K562 (cell line): ENCODE measurements around the gene PLA2R1. TPM values are rescaled to one million over a fixed set of nuclear protein-coding genes. Genes with fewer than 3 reads are reported as not detected.

Source experiments
- ATAC-seq: fragments of 200-7000 bp; cut with Tn5 transposase; 3 replicates; pipeline ENCODE4 v1.9.1; 2020; ENCODE audit warnings: moderate library complexity
- BruUV-seq: library from RNA; stranded (reverse); fragments of 400-500 nt; replicated peaks from 2 replicates; lab custom pipeline; 2021; lab: Mats Ljungman, UMichigan
- CTCF ChIA-PET: fragments of 300-600 bp; formaldehyde crosslinking; extraction: SDS; loops from one replicate; lab custom pipeline; 2021; ENCODE audit warnings: low intra/inter-chr PET ratio; lab: Yijun Ruan, JAX
- POLR2A ChIA-PET: fragments of 300-600, 350-650 bp; sonication (Branson Sonifier 250); formaldehyde crosslinking; extraction: SDS; loops from one replicate; lab custom pipeline; 2021; ENCODE audit warnings: antibody characterized with exemption, inconsistent platforms; lab: Yijun Ruan, JAX
- DNase-seq, 4 experiments: peaks; one replicate each; pipeline versions ENCODE4 v3.0.0 to v3.0.0-alpha.2; 2011 to 2018; ENCODE audit warnings: low spot score in 3 of 4, mixed read lengths in 3 of 4; ENCODE audit errors: extremely low read depth in 1 of 4
- FAIRE-seq: peaks from 2 replicates; lab custom pipeline; 2011; peaks lifted over from hg19 to GRCh38; lab: Jason Lieb, UNC
- H2AFZ ChIP-seq: 2 replicates; pipeline ENCODE4 v1.6.0; 2011; ENCODE audit warnings: low read depth, low read length, control low read depth, inconsistent platforms
- H3K27ac ChIP-seq: fragments of 200-600 bp; 3 replicates; pipeline ENCODE4 v1.8.0; 2011; ENCODE audit warnings: low read depth, mild to moderate bottlenecking, control low read depth, inconsistent platforms, low read length, moderate library complexity, mixed read lengths; ENCODE audit errors: extremely low read depth
- H3K27me3 ChIP-seq, 2 experiments: fragments of 300-600 bp in 1 of 2; 2 replicates in 1 of 2; 3 replicates in 1 of 2; pipeline versions ENCODE4 v1.6.0 to v1.8.0; 2011; ENCODE audit warnings: inconsistent platforms in 2 of 2, low read length in 2 of 2, mild to moderate bottlenecking in 1 of 2, mixed read lengths in 1 of 2, moderate library complexity in 1 of 2; ENCODE audit not compliant: control insufficient read depth in 2 of 2, insufficient read depth in 2 of 2
- H3K36me3 ChIP-seq: fragments of 300-600 bp; 3 replicates; pipeline ENCODE4 v1.8.0; 2011; ENCODE audit warnings: mild to moderate bottlenecking, low read length, inconsistent platforms; ENCODE audit not compliant: control insufficient read depth, insufficient read depth
- H3K4me1 ChIP-seq, 2 experiments: fragments of 200-600 bp in 1 of 2; replicated peaks in 1 of 2; 2 replicates in 1 of 2; 3 replicates in 1 of 2; pipeline versions ENCODE4 v1.5.1 to v1.8.0; 2011; ENCODE audit warnings: inconsistent platforms in 2 of 2, low read length in 2 of 2, mild to moderate bottlenecking in 1 of 2, mixed read lengths in 1 of 2, moderate library complexity in 1 of 2; ENCODE audit not compliant: control insufficient read depth in 2 of 2, insufficient read depth in 2 of 2
- H3K4me2 ChIP-seq: 2 replicates; pipeline ENCODE4 v1.6.1; 2011; ENCODE audit warnings: low read length, control low read depth, inconsistent platforms, mixed read lengths; ENCODE audit not compliant: insufficient read depth
- H3K4me3 ChIP-seq: fragments of 200-600 bp; sonication (generic), shearing (Covaris generic); 2 replicates; pipeline ENCODE4 v1.5.1; 2016; ENCODE audit warnings: control low read depth, inconsistent platforms
- H3K79me2 ChIP-seq: fragments of 200-600 bp; 3 replicates; pipeline ENCODE4 v1.8.0; 2011; ENCODE audit warnings: low read length, inconsistent platforms; ENCODE audit not compliant: control insufficient read depth, insufficient read depth
- H3K9ac ChIP-seq, 2 experiments: 2 replicates each; pipeline versions ENCODE4 v1.6.0 to v1.6.1; 2011; ENCODE audit warnings: low read depth in 2 of 2, low read length in 2 of 2, control low read depth in 1 of 2, inconsistent platforms in 1 of 2, mild to moderate bottlenecking in 1 of 2, mixed read lengths in 1 of 2; ENCODE audit not compliant: insufficient read depth in 1 of 2
- H3K9me1 ChIP-seq: one replicate; pipeline ENCODE4 v1.6.0; 2011; ENCODE audit warnings: inconsistent platforms, mild to moderate bottlenecking, low read length, moderate library complexity; ENCODE audit not compliant: control insufficient read depth, insufficient read depth
- H3K9me3 ChIP-seq: replicated peaks from 2 replicates; pipeline ENCODE4 v1.5.1; 2011; ENCODE audit warnings: low read depth, low read length, inconsistent platforms; ENCODE audit not compliant: control insufficient read depth, insufficient read depth
- H4K20me1 ChIP-seq: replicated peaks from 2 replicates; pipeline ENCODE4 v1.6.1; 2011; ENCODE audit warnings: low read length, inconsistent platforms, mixed read lengths; ENCODE audit not compliant: control insufficient read depth, insufficient read depth
- CHAMP1 ChIP-seq: fragments of 450-650 bp; IDR thresholded peaks from 2 replicates; pipeline ENCODE4 v1.6.1; 2016; ENCODE audit warnings: mild to moderate bottlenecking
- CTCFL ChIP-seq: IDR thresholded peaks from 2 replicates; pipeline ENCODE4 v1.6.1; 2011; ENCODE audit warnings: borderline replicate concordance, low read depth, mild to moderate bottlenecking, moderate library complexity, low read length; ENCODE audit not compliant: insufficient read depth, poor library complexity, severe bottlenecking
- MCM3 ChIP-seq: fragments of 450-650 bp; IDR thresholded peaks from 2 replicates; pipeline ENCODE4 v1.6.1; 2016
- ZBTB5 ChIP-seq: fragments of 450-650 bp; IDR thresholded peaks from 2 replicates; pipeline ENCODE4 v1.6.1; 2017; ENCODE audit warnings: antibody characterized with exemption
- ZNF311 ChIP-seq: fragments of 250-450 bp; sonication (Bioruptor Pico); IDR thresholded peaks from 2 replicates; pipeline ENCODE4 v1.4.0; 2020; ENCODE audit warnings: mild to moderate bottlenecking, moderate library complexity
- ZNF507 ChIP-seq: conservative IDR thresholded peaks from 2 replicates; pipeline ENCODE4 v1.6.1; 2017; ENCODE audit warnings: missing genetic modification characterization, missing compliant biosample characterization
- ZNF57 ChIP-seq: fragments of 450-650 bp; formaldehyde crosslinking; IDR thresholded peaks from 2 replicates; pipeline ENCODE4 v1.4.0; 2020; ENCODE audit warnings: mild to moderate bottlenecking, moderate library complexity
- WGBS: fragments of 100-300 bp; shearing (Covaris generic); methylation state at CpG from one replicate; pipeline ENCODE4 v1.1.6; 2016; ENCODE audit warnings: low coverage, mixed read lengths; ENCODE audit not compliant: insufficient coverage; ENCODE audit errors: missing lambda C conversion rate; 5-methylcytosine and 5-hydroxymethylcytosine counted together
- in situ Hi-C: fragments of 300-500 bp; cut with MboI; formaldehyde crosslinking; loops from 4 replicates; pipeline ENCODE4 v1.15.0; 2018; ENCODE audit warnings: inconsistent platforms, mixed read lengths
- intact Hi-C: fragments of 100-400 bp; cut with micrococcal nuclease; formaldehyde crosslinking; loops from 2 replicates; pipeline ENCODE4 v1.14.2; 2022
- polyA plus RNA-seq, 8 experiments: library from polyadenylated mRNA; depleted of rRNA in 4 of 8; stranded (reverse) in 5 of 8; unstranded in 3 of 8; fragments of >200 nt; fragmentation: Nextera tagmentation in 2 of 8; fragmentation: Illumina TruSeq in 1 of 8; extraction: Ambion mirVana in 2 of 8; extraction: Trizol in 1 of 8; gene quantifications; 2 replicates each; pipeline versions ENCODE4 v1.2.1 to v1.2.3, GENCODE V29; 2011 to 2014; ENCODE audit warnings: inconsistent platforms in 1 of 8, missing spikeins in 1 of 8
- total RNA-seq, 7 experiments: library from RNA; depleted of rRNA in 6 of 7; stranded (reverse); fragments of >200 nt in 6 of 7; fragmentation: Illumina TruSeq in 2 of 7; extraction: Trizol in 2 of 7; gene quantifications; 2 replicates each; pipeline versions ENCODE4 v1.2.1 to v1.2.3, GENCODE V29; 2011 to 2021; ENCODE audit warnings: low replicate concordance in 1 of 7

The PLA2R1 gene
- total and polyA plus RNA-seq, 9 of the 15 experiments (the other 6 are each of a cell fraction or from before 2014, with no cell fraction given): not detected

GRCh38 chr2:160050147-160050546, 12.3 kb downstream of the PLA2R1 start:
- ATAC-seq (no peak), FAIRE-seq (no peak)
- BruUV-seq: no TSS peak
- 2% methylated on average over 3 of the region's 3 CpGs for WGBS
- H4K20me1 ChIP-seq: no peaks in the 10 kb centered on the region
- POLR2A ChIA-PET: interaction anchor here (0.6 kb wide), 3 partner anchors 9 to 877 kb away, joined by 3 read pairs; no protein-coding TSS in a partner anchor
- TF ChIP-seq MCM3 (no peak), ZBTB5 (no peak), ZNF507 (no peak), CTCFL (no peak), CHAMP1 (no peak), ZNF311 (CRISPR knock-in tag) (no peak), ZNF57 (CRISPR knock-in tag) (no peak)
- TF ChIP-seq, all 486 proteins: peak for 0
- no peak overlapping the region for H3K4me2 ChIP-seq
- H3K4me1 ChIP-seq: no peaks in the 10 kb centered on the region
- in situ Hi-C loops (no loop called here), intact Hi-C loops (no loop called here)
- 0 out of 5 replicates have a peak, but pooled peaks cover under 1 to 8% of the 10 kb centered on the region in 2 experiments for H3K27me3 ChIP-seq
- H3K27ac ChIP-seq: no peak overlapping the region
- no peaks in the 10 kb centered on the region for H3K79me2 ChIP-seq
- H3K9me3 ChIP-seq: no peaks in the 10 kb centered on the region
- no peak for DNase-seq
- no peaks in the 10 kb centered on the region for H3K36me3 ChIP-seq
- CTCF ChIA-PET: no interaction called here
- no peak overlapping the region for H3K4me3 ChIP-seq
- H3K9me1 ChIP-seq: no peaks in the 10 kb centered on the region
- H2AFZ ChIP-seq: no peak overlapping the region
- no peak overlapping the region for H3K9ac ChIP-seq
